Thoracic aorta (tissue), 2 donors: ENCODE data around the gene FAM219B. TPM values are rescaled to one million over a fixed set of nuclear protein-coding genes. Genes with fewer than 3 reads are reported as not detected.

ENCODE experiments used
- ATAC-seq: fragments of 150-250 bp; one replicate; pipeline ENCODE4 v1.8.0; 2017; ENCODE audit warnings: low read depth; ENCODE audit not compliant: insufficient number of reproducible peaks, low FRiP score
- DNase-seq: peaks from one replicate; pipeline ENCODE4 v3.0.0-alpha.2; 2020; ENCODE audit warnings: low spot score
- H3K27ac ChIP-seq, 2 donors: fragments of 200-600 bp; sonication (generic); 1 replicate in 1 of 2; 2 replicates in 1 of 2; pipeline ENCODE4 v1.5.1; 2016; ENCODE audit warnings: mild to moderate bottlenecking in 2 of 2, moderate library complexity in 2 of 2
- H3K27me3 ChIP-seq: fragments of 200-600 bp; sonication (generic); replicated peaks from 2 replicates; pipeline ENCODE4 v1.6.0; 2016; ENCODE audit warnings: mild to moderate bottlenecking; ENCODE audit not compliant: insufficient read depth
- H3K36me3 ChIP-seq: fragments of 200-600 bp; sonication (generic); one replicate; pipeline ENCODE4 v1.5.1; 2016
- H3K4me1 ChIP-seq, 2 donors: fragments of 200-600 bp; sonication (generic); 1 replicate in 1 of 2; 2 replicates in 1 of 2; pipeline versions ENCODE4 v1.5.1 to v1.6.0; 2016; ENCODE audit warnings: low read depth in 2 of 2, mild to moderate bottlenecking in 1 of 2; ENCODE audit not compliant: control insufficient read depth in 1 of 2
- H3K4me3 ChIP-seq: fragments of 200-600 bp; sonication (generic); 2 replicates; pipeline ENCODE4 v1.5.1; 2016; ENCODE audit warnings: mild to moderate bottlenecking
- H3K9me3 ChIP-seq: fragments of 200-600 bp; sonication (generic); 2 replicates; pipeline ENCODE4 v1.5.1; 2016
- total RNA-seq, 2 donors: library from RNA; depleted of rRNA; stranded (reverse); fragments of >200 nt; gene quantifications; one replicate each; pipeline versions ENCODE4 v1.1.0 to v1.2.3, GENCODE V29; 2016
- TF ChIP-seq, protein P1 (sequence below): fragments of 200-600 bp; sonication (generic); IDR thresholded peaks from one replicate; pipeline ENCODE4 v1.5.1; 2019; ENCODE audit warnings: antibody characterized with exemption

Gene FAM219B
- total RNA-seq, 2 donors from 2014 or later: 61.1 to 85.6 TPM

DNA sequence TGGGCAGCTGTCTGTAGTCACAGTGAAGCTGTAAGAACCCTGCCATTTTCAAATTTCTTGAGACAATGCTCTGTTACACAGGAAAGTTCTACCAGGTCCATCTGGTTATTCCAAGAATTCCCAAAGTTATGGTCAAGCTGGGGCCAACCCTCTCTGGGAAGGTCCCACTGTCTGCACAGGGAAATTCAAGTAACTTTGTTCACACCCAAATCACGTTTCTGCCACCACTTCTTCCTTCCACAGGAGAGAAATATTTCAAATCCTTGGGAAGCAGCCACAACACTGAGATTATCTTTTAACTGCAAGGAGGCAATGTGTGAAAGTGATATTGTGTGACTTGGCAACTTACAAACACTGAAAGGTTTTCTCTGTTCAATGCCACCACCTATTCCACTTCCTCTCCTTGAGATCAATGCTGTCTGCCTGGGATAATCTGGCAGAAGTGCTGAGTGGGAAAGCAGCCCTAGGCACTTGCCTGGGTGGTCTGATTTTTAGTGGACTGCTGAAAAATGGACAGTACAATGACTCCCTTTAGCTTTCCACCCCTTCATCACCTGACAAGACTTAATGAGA, 39.1 kb downstream of the FAM219B start:
- H3K9me3 ChIP-seq: no peaks in the 10 kb centered on the region
- H3K4me1 ChIP-seq: peaks cover 51 to 55% of the 10 kb centered on the region in 2 donors
- ATAC-seq: no peak
- no peak for DNase-seq
- H3K27ac ChIP-seq: peak overlapping the region in 1 of 2 donors; percentile 20
- TF ChIP-seq, protein P1, sequence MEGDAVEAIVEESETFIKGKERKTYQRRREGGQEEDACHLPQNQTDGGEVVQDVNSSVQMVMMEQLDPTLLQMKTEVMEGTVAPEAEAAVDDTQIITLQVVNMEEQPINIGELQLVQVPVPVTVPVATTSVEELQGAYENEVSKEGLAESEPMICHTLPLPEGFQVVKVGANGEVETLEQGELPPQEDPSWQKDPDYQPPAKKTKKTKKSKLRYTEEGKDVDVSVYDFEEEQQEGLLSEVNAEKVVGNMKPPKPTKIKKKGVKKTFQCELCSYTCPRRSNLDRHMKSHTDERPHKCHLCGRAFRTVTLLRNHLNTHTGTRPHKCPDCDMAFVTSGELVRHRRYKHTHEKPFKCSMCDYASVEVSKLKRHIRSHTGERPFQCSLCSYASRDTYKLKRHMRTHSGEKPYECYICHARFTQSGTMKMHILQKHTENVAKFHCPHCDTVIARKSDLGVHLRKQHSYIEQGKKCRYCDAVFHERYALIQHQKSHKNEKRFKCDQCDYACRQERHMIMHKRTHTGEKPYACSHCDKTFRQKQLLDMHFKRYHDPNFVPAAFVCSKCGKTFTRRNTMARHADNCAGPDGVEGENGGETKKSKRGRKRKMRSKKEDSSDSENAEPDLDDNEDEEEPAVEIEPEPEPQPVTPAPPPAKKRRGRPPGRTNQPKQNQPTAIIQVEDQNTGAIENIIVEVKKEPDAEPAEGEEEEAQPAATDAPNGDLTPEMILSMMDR: no peak
- no peaks in the 10 kb centered on the region for H3K36me3 ChIP-seq
- no peaks in the 10 kb centered on the region for H3K27me3 ChIP-seq
- H3K4me3 ChIP-seq: peak overlapping the region; percentile 17

GRCh38 chr15:74866090-74866489, 40.6 kb downstream of the FAM219B start:
- no peaks in the 10 kb centered on the region for H3K36me3 ChIP-seq
- DNase-seq (no peak), ATAC-seq (no peak)
- H3K27me3 ChIP-seq: no peaks in the 10 kb centered on the region
- no peak overlapping the region for H3K27ac ChIP-seq
- H3K9me3 ChIP-seq: no peaks in the 10 kb centered on the region
- H3K4me3 ChIP-seq: no peak overlapping the region
- peaks cover 37 to 45% of the 10 kb centered on the region in 2 donors for H3K4me1 ChIP-seq
- TF ChIP-seq, protein P1: no peak

DNA sequence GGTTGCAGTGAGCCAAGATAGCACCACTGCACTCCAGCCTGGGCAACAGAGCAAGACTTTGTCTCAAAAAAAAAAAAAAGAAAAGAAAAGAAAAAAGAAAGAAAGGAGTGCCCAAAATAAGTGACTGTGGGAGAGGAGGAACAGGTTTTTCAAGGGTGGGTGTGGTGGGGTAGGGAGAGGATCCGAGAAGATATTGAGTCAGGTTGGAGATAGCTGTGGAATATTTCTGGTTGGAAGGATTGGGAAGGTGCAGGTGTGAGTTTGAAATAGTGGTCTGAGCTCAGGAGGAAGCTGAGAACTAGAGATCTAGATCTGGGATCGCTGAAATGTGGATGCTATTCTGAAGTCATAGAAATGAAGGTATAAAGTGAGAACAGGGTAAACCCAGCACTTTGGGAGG, 41.3 kb downstream of the FAM219B start:
- peaks cover 29 to 37% of the 10 kb centered on the region in 2 donors for H3K4me1 ChIP-seq
- no peaks in the 10 kb centered on the region for H3K36me3 ChIP-seq
- no peaks in the 10 kb centered on the region for H3K27me3 ChIP-seq
- no peak for DNase-seq
- TF ChIP-seq, protein P1: no peak
- no peak overlapping the region for H3K4me3 ChIP-seq
- no peak for ATAC-seq
- H3K9me3 ChIP-seq: no peaks in the 10 kb centered on the region
- no peak overlapping the region for H3K27ac ChIP-seq

GRCh38 chr15:74864296-74864695, 42.4 kb downstream of the FAM219B start:
- H3K9me3 ChIP-seq: no peaks in the 10 kb centered on the region
- ATAC-seq (no peak), DNase-seq (no peak)
- no peaks in the 10 kb centered on the region for H3K27me3 ChIP-seq
- peaks cover 19 to 30% of the 10 kb centered on the region in 2 donors for H3K4me1 ChIP-seq
- no peak overlapping the region for H3K4me3 ChIP-seq
- TF ChIP-seq, protein P1: no peak
- no peaks in the 10 kb centered on the region for H3K36me3 ChIP-seq
- H3K27ac ChIP-seq: no peak overlapping the region

DNA sequence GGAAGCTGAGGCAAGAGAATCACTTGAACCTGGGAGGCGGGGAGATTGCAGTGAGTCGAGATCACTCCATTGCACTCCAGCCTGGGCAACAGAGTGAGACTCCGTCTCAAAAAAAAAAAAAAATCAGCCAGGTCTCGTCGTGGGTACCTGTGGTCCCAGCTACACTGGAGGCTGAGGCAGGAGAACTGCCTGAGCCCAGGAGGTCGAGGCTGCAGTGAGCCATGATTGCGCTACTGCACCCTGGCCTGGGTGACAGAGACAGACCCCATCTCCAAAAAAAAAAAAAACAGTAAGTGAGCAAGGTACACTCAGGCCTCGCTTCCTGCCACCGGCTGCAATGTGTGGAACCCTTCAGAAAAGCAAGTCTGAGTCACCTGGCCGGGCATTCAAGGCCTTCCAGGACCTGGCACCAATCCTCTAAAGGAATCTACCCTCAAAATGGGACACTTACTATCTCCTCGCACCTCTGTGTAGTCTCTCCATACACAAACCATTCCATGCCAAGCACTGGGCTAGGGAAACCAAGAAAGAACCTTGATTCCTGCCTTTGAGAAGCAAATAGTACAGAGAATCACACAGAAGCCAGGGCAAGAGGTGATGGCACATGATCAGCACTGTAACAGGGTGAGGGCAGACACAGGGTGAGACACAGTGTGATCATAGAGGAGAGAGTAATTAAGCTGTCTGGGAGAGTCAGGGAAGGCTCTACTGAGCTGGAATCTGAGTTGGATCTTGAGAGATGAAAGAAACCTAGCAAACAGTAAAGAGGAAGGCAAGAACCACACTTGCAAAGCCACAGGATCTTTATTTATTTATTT, 43.2 kb downstream of the FAM219B start:
- ATAC-seq (no peak), DNase-seq (no peak)
- H3K36me3 ChIP-seq: peaks cover under 1% of the 10 kb centered on the region
- H3K27me3 ChIP-seq: no peaks in the 10 kb centered on the region
- H3K4me1 ChIP-seq: peaks cover 10 to 22% of the 10 kb centered on the region in 2 donors
- TF ChIP-seq, protein P1: no peak
- H3K27ac ChIP-seq: no peak overlapping the region
- H3K4me3 ChIP-seq: no peak overlapping the region
- no peaks in the 10 kb centered on the region for H3K9me3 ChIP-seq
